NCI-H510A (cell line): Measurements from ENCODE around the gene HAAO.
"Not testable (repeated sequence)": the region's sequence is repeated elsewhere in the genome, so short reads cannot be mapped to it uniquely, and the experiment has no call there.

Source experiments
- DNase-seq: peaks from one replicate; lab custom pipeline; 2025; lab: John Stamatoyannopoulos, UW

Gene HAAO

GRCh38 chr2:42747422-42747821 is 45.0 kb downstream of the HAAO start:
- DNase-seq, result no peak

GRCh38 chr2:42744545-42745082 is 47.8 kb downstream of the HAAO start:
- no peak for DNase-seq

GRCh38 chr2:42743659-42743990 is 48.8 kb downstream of the HAAO start:
- no peak for DNase-seq

GRCh38 chr2:42742740-42743658 is 49.4 kb downstream of the HAAO start:
- no peak for DNase-seq

DNA sequence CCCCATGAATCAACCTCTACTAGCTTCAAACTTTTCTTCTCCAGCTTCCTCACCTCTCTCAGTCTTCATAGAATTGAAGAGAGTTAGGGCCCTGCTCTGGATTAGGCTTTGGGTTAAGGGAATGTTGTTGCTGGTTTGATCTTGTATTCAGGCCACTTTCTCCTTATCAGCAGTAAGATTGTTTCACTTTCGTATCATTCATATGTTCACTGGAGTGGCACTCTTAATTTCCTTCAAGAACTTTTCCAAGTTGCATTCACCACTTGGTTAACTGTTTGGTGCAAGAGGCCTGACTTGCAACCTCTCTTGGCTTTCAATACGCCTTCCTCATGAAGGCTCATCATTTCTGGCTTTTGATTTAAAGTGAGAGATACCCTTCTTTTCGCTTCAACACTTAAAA is 51.2 kb downstream of the HAAO start:
- no peak for DNase-seq

GRCh38 chr2:42736598-42737322 is 55.6 kb downstream of the HAAO start:
- DNase-seq, result no peak

- DNase-seq, result no peak
Observed at GRCh38 chr2:42733852-42734251, 58.5 kb downstream of the HAAO start.

DNA sequence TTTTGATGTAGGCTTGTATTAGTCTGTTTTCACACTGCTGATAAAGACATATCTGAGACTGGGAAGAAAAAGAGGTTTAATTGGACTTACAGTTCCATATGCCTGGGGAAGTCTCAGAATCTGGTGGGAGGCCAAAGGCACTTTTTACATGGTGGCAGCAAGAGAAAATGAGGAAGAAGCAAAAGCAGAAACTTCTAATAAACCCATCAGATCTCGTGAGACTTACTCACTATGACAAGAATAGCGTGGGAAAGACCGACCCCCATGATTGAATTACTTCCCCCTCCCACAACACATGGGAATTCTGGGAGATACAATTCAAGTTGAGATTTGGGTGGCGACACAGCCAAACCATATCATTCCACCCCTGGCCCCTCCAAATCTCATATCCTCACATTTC is 61.1 kb downstream of the HAAO start:
- not testable (repeated sequence) for DNase-seq

DNA sequence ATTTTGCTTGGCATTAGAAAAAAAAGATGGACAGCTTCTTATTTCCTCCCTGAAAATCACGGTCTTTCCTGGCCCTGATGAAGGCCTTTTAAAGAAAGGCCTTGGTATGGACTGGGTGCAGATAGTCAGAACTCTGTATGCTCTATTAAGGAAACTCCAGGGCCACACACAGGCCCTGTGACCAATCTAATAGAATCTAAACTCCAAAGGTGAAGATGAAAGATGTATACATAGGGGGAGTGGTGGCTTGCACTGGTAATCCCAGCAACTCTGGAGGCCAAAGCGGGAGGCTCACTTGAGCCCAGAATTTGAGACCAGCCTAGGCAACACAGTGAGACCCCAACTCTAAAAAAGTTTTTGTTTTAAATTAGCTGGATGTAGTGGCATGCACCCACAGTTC is 65.7 kb downstream of the HAAO start:
- no peak for DNase-seq

DNA sequence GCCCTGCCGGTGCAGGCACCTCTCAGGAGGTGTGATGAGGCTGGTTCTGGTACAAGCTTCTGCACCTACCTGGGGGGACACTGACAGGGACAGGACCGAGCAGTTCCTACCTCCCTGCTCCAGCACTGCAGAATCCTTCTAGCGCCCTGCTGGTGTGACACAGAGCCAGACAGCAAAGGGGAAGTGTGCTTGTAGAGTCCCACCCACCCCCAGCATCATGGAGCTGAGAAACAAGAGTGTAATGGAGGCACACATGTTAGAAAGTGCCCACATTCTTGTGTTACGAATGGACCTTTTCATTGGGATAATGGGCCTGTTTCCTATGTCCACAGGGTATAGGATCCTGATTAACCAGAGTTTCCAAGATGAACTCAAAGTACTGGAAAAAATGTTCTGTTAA is 66.7 kb downstream of the HAAO start:
- DNase-seq, result no peak

DNA sequence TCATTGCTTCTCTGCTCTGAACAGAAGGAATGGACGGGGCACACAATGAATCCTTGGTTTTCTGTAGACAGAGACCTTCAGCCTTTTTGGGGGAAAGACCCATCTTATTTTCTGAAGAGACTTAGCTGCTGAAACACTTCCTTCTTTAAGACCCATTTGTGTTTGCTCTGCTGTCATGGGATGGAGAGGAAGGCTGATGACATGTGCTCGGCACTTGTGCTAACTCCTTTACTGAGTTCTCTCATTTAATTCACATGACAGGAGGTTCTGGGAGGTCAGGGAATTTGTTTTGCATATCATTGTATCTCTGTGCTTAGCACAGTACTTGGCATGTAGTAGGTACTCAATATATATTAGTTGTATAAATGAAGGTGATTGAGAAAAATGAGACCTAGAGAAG is 67.5 kb downstream of the HAAO start:
- no peak for DNase-seq

DNA sequence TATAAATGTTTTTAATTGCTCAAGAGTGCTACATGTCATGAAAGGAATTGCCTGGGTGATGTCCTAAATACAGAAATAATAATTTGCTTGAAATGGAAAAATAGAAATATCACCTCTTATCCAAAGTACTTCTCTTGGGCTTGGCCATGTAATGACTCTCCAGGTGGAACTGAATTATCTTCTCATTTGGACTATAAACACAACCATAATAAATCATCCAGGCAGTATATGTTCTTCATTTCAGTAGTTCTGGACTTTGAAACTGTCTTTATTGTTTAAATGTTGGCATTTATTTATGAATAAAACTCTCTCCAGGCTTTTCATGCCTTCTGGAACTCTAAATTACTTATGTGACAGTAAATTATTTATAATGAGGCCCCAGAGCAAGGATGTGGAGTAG is 68.9 kb downstream of the HAAO start:
- no peak for DNase-seq

- peak; percentile 5 for DNase-seq
Observed at GRCh38 chr2:42722320-42723190, 69.8 kb downstream of the HAAO start.

- DNase-seq, result no peak
Observed at GRCh38 chr2:42721898-42722297, 70.5 kb downstream of the HAAO start.
